C4-2B (cell line): ENCODE measurements around the gene DUSP10.

Source experiments
- H3K27ac ChIP-seq: fragments of 450-650 bp; 2 replicates; pipeline ENCODE4 v1.5.1; 2017
- ZFX ChIP-seq: fragments of 450-650 bp; IDR thresholded peaks from 2 replicates; pipeline ENCODE4 v1.6.1; 2017
- TF ChIP-seq, protein P1 (sequence below): fragments of 450-650 bp; conservative IDR thresholded peaks from 2 replicates; pipeline ENCODE4 v1.5.1; 2017; ENCODE audit warnings: mild to moderate bottlenecking

DUSP10 gene

DNA sequence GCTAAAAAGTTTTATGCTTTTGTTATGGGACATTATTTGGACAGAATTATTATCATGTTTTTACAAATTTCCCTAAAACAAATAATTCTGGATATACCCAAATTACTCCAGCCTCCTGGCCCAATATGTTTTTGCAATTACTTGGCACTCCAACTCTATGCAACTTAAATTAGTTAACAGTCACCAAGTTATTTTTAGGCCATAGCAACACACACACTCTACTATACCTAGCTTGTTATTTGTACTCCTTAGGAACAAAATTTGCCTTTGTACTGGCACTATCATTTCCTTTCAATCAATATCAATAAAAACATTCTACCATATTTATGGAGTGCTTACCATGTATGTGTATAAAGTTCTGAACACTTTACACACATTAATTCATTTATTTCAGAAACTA is 7.7 kb downstream of the DUSP10 start:
- TF ChIP-seq, protein P1, sequence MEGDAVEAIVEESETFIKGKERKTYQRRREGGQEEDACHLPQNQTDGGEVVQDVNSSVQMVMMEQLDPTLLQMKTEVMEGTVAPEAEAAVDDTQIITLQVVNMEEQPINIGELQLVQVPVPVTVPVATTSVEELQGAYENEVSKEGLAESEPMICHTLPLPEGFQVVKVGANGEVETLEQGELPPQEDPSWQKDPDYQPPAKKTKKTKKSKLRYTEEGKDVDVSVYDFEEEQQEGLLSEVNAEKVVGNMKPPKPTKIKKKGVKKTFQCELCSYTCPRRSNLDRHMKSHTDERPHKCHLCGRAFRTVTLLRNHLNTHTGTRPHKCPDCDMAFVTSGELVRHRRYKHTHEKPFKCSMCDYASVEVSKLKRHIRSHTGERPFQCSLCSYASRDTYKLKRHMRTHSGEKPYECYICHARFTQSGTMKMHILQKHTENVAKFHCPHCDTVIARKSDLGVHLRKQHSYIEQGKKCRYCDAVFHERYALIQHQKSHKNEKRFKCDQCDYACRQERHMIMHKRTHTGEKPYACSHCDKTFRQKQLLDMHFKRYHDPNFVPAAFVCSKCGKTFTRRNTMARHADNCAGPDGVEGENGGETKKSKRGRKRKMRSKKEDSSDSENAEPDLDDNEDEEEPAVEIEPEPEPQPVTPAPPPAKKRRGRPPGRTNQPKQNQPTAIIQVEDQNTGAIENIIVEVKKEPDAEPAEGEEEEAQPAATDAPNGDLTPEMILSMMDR: no peak
- no peak for TF ChIP-seq ZFX
- no peak overlapping the region for H3K27ac ChIP-seq

DNA sequence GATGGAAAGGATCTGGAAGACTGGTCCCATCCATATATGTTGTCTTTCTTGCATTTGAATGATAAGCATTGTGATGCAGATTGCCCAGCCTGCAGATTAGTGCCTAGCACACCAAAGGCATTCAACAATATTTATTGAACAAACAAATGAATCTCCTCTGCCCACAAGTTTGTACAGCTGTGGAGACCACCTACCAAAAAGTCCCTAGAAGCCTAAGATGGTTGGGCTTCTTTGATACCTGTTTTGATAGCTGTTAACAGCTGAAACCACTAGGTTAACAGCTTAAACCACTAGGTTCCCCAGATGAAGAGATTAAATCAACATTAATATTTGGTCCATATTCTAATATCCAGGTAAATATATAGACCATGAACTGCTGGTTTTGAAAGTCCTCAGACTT is 9.8 kb downstream of the DUSP10 start:
- H3K27ac ChIP-seq: no peak overlapping the region
- TF ChIP-seq, protein P1: no peak
- TF ChIP-seq ZFX: no peak

DNA sequence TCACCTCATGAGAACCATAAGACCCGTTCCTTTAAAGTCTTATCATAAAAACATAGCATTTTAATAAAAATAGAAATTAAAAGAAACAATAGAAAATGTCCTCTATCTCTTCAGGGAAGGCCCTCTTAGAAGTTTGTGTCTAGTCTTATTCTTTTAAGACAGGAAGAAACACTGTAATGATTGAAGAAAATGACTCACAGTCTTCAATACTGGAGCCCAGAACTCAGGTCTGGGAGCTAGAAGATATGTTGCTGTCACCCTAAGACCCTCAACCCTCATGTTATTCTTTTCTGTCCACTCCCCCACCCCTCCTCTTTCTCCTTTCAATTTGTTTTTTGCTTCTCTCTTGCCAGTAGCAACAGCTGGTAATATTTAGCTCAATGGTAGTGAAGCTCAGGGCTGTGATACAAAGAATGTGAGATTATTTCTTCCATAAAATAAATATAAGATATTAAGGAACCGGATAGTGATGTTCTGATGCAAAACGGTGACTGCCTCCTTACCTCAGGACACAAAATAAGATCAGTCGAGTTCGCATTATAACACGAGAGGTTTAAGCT is 12.0 kb downstream of the DUSP10 start:
- TF ChIP-seq, protein P1: no peak
- no peak for TF ChIP-seq ZFX
- H3K27ac ChIP-seq: no peak overlapping the region

DNA sequence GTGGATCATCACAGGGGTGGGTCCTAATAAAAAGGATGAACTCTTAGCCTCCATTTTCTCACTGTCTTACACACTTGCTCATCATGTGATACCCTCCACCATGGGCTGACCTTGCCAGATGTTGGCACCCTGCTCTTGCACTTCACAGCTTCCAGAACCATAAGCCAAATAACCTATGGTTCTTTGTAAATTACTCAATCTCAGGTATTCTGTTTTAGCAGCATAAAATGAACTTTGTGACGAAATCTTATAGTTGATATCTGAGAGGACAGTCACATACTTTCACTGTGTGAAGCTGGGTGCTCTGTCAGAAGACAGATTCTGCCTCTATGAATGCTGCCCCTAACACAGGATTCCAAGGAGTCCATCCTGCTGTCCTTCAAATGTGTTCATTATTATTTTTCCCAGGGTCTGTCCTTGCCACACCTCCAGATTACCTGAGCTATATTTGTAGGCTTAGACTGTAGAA is 13.8 kb downstream of the DUSP10 start:
- H3K27ac ChIP-seq: no peak overlapping the region

DNA sequence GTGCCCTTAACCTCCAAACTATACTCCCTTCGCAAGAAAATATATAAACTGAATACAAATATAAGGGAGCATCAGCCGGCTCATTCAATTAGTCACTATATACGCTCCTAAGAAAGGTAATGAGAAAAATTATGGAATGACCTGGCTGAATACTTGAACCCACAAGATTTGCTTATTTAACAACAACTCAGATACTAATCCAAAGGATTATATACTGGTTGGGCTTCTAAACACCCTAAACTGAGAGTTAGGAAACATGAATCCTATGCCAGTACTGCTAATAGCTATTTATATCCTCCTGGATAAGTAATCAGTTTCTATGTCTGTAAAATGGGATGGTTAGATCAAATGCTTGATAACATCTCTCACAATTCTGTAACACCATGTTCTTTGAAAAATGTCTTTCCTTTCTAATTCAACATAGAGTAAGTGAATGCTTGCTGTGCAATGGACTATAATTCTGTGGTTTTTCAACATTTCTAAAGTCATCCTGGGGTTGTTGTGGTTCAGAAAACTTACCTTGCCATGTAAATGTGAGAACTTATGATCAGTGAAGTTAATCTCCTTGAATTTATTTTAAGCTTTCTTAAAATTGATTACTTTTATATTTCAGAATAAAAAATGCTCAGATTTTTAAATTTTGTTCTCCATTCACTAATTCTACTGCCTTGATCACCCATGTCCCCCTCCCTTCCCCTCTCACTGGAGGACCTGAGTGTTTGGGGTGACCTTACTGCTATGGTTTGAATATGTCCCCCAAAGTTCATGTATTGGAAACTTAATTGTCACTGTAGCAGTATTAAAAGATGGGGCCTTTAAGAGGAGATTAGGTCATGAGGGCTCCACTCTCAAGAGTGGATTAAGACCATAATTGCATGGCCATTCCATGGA is 14.5 kb downstream of the DUSP10 start:
- no peak for TF ChIP-seq ZFX
- TF ChIP-seq, protein P1: no peak
- no peak overlapping the region for H3K27ac ChIP-seq

More for the DNA sequence above, 13.8 kb downstream of the DUSP10 start:
- TF ChIP-seq, protein P1: no peak
- TF ChIP-seq ZFX: no peak

DNA sequence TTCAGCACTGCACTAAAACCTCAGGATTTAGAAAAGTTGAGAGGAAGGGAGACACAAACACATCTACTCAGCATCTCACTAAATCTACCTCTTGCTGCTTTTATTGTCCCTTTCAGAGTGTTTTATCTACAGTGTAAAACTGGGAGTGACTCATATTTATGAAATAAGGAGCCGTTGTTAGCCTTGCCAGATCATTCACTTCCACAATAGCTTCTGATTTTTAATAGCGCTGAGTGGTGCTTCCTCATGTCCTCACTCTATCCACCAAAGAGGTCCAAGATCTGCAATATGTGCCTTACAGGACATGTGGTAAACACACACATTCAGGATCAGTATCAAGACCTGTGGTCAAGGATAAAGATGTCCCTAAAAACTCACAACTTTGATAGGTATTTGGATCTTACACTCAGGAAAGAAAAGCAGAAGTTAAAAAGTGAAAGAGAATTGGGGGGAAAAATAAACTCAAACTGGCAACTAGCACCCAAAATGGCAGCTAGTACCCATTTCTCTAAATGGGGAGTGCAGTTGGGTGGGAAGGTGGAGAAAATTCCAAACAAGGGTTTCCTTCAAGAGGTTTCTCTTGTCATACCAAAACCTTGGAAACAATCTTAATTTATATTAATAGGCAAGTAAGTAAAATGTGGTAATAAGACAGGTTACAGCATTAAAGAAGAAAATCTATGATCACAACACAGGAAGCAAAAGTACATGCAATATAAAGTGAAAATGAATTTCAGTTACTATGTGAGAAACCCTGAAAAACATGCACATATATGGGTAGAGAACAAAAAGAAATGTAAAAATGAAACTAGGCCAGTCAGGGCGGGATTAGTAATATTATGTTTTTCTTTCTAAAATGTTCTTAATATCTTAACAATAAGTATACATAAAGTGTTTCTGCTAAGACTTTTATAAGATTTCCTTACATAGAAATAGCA is 15.9 kb downstream of the DUSP10 start:
- TF ChIP-seq, protein P1: no peak
- no peak for TF ChIP-seq ZFX
- no peak overlapping the region for H3K27ac ChIP-seq
